Measurements from ENCODE around the gene CALD1.

- TF ChIP-seq CTCF (IDR thresholded peaks at IDR 0.05; ENCODE audit: insufficient read depth, low read length, poor library complexity, severe bottlenecking), result no peak
- no peak for TF ChIP-seq EZH2phosphoT487 (conservative IDR thresholded peaks at IDR 0.05; ENCODE audit: low read length)
These were observed 183.6 kb downstream of the CALD1 start for GRCh38 chr7:134963036-134963435.

Data from SU-DHL-6 (cell line).